Measurements from ENCODE around the gene ST3GAL4.
A peak's percentile ranks its signal among the peaks of the same experiment; 100 is the strongest.

ST3GAL4 gene

DNA sequence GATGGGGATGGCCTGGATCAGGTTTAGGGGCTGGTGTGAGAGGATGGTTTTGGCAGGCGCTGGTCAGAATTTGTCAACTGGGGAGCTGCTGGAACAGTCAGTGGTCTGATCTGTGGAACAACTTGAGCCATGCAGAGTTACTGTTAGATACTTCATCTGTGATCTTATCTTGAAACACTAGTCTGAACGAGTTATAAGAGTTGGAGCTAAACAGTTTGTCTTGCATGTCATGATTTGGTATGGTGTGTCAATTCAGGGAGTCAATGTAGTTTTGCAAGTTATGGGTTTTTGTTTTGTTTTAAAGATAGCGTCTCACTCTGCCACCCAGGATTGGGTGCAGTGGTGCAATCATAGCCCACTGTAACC lies 54.1 kb downstream of the ST3GAL4 start:
- no peak for DNase-seq

- DNase-seq, result no peak
Measured at GRCh38 chr11:126410649-126411048, 55.2 kb downstream of the ST3GAL4 start.

GRCh38 chr11:126411971-126412381 lies 56.5 kb downstream of the ST3GAL4 start:
- DNase-seq, result no peak

- no peak for DNase-seq
Measured at GRCh38 chr11:126413426-126413825, 57.9 kb downstream of the ST3GAL4 start.

- no peak for DNase-seq
Measured at GRCh38 chr11:126413843-126414405, 58.4 kb downstream of the ST3GAL4 start.

- no peak for DNase-seq
Measured at GRCh38 chr11:126414615-126415014, 59.1 kb downstream of the ST3GAL4 start.

DNA sequence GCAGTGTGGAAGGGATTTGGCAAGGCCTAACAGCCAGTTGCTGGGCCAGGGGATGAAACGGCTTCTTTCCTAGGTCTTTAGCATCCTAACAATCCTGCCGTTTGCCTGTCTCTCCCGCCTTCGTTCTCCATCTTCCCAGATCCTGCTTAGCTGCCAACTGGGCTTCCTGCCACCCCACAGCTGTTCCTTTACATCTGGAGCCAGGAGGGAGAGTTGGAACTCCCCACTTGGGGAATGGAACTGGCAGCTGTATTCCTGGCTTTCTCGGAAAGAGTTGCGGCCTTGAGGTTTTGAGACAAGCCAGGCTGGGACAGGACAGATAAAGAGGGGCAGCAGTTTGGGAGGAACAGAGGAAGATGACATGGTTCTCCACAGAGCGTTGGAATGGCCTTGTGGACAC lies 59.6 kb downstream of the ST3GAL4 start:
- DNase-seq, result no peak

GRCh38 chr11:126415669-126416420 lies 60.4 kb downstream of the ST3GAL4 start:
- no peak for DNase-seq

- DNase-seq, result peak; percentile 53
Measured at GRCh38 chr11:126416542-126417090, 61.1 kb downstream of the ST3GAL4 start.

GRCh38 chr11:126417091-126417862 lies 61.8 kb downstream of the ST3GAL4 start:
- no peak for DNase-seq

GRCh38 chr11:126418887-126419286 lies 63.4 kb downstream of the ST3GAL4 start:
- no peak for DNase-seq

DNA sequence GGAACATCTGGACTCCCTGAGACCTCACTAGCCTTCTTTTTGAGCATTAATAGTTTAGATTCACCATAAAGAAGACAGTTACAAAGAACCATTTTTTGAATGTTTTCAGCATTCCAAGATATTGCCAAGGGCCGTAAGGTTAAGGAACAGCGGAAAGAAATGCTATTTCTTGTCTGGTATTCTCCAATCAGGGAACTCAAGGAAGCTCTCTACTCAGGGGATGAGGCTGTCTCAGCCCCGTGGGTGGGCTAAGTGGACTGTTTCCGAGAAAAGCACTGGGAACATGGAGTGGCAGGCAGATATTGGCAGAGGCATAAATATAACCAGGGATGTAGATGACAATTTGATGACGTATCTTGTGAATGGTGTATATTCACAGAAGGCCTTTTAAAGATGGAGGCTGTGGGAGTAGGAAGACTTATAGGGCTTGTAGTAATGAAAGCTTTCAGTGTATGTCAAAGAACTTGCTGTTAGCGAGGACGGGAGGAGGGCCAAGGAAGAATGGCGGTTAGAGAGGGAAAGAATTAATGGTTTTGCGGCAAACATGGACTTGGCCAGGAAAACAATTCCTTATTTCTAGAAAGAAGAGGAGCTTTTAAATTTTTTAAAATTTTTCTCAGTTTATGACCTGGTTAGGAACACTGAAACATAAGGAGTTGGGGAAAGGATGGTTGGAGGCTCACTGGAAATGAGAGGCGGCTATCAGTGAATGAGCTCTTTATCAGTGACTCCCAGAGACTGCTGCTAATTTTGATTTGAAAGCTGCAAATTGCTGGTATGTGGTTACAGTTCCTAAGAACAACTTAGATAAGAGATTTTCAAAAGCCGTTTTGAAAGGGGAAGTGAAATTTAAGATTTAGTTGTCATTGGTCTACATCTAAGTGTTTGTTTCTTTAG lies 64.6 kb downstream of the ST3GAL4 start:
- no peak for DNase-seq

DNA sequence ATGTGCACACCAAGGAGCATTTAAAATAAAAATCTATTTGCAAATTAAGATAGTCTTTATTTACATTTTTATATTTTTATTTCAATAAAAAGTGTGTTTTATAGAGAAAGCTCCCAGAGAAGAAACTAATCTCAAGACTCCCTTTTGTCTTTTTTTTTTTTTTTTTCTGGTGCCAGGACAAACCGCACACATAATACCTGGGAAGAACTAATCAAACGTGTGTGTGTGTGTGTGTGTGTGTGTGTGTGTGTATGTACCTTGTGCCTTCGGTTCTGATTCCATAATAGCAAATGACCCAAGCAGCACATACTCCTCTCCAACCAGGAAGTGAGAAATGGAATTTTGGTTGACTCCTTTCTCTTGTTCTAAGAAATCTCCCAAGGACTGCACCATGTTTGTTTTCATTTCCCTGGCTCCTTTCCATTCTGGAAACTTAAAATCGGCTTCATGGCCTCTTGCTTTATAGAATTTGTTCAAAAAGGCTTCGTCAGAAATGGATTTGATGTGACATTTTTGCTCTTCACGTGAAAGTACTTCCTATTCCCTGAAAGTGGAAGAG lies 65.3 kb downstream of the ST3GAL4 start:
- DNase-seq, result no peak

- no peak for DNase-seq
Measured at GRCh38 chr11:126421271-126421671, 65.8 kb downstream of the ST3GAL4 start.

DNA sequence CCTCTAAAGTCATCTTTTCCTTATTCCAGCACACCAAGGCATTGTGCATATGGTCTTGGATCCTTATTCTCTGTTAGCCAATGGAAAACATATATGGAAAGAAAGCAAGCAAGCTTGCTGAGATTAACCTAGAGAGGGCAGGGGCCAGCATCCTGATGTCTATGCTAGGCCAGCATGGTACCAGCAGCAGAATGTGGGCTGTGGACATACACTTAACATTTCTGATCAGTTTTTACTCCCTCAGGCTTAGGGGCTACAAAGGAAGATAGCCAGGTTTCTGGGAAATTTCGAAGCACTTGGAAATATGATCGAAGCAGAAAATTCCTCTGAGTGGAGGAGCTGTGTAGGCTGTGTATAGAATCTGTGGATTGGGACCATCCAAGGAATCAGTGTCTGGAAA lies 67.0 kb downstream of the ST3GAL4 start:
- DNase-seq, result no peak

DNA sequence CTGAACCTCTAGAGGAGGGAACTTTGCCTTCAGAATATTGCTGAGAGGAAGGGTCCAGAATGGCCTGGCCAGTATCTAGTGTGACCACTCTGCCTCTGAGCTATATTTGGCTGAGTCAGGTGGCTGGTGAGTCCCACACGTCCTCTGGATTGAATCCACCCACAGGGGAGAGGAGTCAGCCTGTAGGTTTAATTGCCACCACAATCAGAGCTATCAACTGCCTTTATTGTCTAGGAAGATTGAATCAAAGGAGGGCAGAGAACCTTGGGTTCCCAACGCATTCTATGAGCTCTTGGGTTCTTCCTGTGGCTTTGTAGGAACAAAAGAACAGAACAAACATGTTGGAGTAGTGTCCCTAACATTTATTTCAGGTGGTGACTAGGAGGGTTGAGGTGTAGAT lies 67.7 kb downstream of the ST3GAL4 start:
- DNase-seq, result no peak

- DNase-seq, result no peak
Measured at GRCh38 chr11:126423743-126424142, 68.3 kb downstream of the ST3GAL4 start.

DNA sequence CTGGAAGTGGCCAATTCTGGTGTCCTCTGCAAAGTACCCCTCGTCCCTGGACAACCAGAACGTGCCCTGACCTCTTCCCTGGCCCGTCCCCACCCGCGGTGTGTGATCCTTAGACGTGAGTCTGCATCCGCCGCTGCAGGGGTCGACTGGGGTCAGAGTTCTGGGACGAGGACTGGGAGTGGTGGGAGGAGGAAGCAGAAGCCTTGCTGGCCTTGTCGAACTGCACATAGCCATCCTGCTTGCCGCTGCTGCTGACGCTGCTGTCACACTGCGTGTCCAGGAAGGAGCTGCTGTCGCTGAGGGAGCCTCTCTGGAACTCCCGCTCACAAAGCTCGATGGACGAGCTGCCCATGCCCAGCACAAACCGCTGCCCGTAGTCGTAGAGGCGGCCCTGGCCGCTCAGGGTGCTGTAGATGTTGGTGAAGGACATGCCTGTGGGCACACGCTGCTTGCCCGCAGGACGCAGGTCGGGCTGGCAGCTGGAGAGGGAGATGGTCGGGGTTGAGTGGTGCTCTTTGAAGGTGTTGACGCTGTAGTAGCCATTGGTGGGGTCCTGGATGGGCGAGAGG lies 69.1 kb downstream of the ST3GAL4 start:
- no peak for DNase-seq

DNA sequence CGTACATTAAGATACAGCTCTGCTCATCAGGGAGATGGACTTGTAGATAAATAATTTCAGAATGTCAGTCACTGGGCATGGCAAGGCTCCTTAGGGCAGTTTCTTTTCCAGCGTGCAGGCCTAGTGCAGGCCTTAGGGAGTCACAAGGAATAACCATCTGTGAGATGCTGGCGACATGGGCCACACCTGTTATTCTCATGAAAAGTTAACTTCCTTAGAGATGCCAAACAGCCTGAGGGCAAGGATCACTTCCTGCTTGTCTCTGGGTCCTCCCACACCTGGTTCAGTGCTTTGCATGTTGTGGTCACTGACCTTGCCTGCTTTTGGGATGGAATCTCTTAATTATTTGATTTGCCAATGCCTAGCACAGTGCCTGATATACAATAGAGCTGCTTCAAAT lies 70.6 kb downstream of the ST3GAL4 start:
- no peak for DNase-seq

DNA sequence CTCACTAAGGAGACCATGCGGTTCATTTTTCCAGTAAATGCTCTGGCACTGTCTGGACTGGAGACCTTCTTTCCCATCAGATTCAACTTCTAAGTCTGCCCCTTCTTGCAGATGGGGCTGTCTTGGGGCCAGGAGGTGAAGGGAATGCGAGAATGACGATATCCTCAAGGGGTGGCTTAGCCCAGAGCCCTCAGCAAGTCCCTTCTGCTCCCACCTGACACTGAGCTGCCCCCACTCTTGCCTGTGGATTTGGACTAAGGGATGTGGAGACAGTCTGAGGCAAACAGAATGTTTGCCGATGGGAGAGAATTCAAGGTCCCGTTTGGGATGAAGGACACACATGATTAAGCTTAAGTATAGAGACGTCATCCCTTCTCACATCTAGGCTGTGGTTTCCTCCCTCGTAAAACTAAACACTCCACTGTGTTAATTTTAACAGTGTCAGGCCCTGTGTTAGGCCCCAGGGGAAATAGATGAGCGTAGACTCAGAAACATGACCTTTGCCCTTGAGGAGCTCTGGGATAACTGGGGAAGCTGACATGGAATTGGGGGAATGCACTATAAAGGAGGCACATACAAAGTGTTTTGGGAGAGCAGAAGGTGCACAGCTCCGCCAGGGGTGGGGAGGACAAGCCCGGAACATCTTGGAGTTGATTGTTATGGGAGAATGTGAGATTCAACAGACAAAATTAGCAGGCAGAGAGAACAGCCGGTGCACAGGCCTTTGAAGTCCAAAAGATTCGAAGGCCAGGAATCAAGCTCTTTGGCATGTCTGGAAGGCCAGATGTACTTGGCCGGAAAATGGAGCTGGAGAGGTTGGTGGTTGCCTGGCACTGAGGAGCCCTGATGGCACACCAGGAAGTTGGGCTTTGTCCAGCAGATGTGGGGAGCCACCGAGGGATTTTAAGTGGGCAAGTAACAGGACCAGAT lies 71.6 kb downstream of the ST3GAL4 start:
- no peak for DNase-seq
